ENCODE results near the gene TMSB4X.
"Not testable (repeated sequence)": the region's sequence is repeated elsewhere in the genome, so short reads cannot be mapped to it uniquely, and the experiment has no call there.

TMSB4X gene

GRCh38 chrX:12976819-12977732 is 2.2 kb downstream of the TMSB4X start:
- not testable (repeated sequence) for DNase-seq (ENCODE audit: low spot score)

GRCh38 chrX:12977761-12978204 is 2.9 kb downstream of the TMSB4X start:
- DNase-seq (ENCODE audit: low spot score): no peak

GRCh38 chrX:12978205-12979025 is 3.5 kb downstream of the TMSB4X start:
- DNase-seq (ENCODE audit: low spot score): peak; percentile 79

- no peak for DNase-seq (ENCODE audit: low spot score)
Observed at GRCh38 chrX:12979026-12979607, 4.2 kb downstream of the TMSB4X start.

GRCh38 chrX:12979616-12980015 is 4.7 kb downstream of the TMSB4X start:
- DNase-seq (ENCODE audit: low spot score): no peak

GRCh38 chrX:12980039-12980438 is 5.1 kb downstream of the TMSB4X start:
- not testable (repeated sequence) for DNase-seq (ENCODE audit: low spot score)

GRCh38 chrX:12981880-12982279 is 7.0 kb downstream of the TMSB4X start:
- DNase-seq (ENCODE audit: low spot score): no peak

- DNase-seq (ENCODE audit: low spot score): peak; percentile 74
Observed at GRCh38 chrX:12984603-12985319, 9.9 kb downstream of the TMSB4X start.

- peak; percentile 41 for DNase-seq (ENCODE audit: low spot score)
Observed at GRCh38 chrX:12985331-12985730, 10.4 kb downstream of the TMSB4X start.

GRCh38 chrX:12986164-12986779 is 11.4 kb downstream of the TMSB4X start:
- DNase-seq (ENCODE audit: low spot score): no peak

- DNase-seq (ENCODE audit: low spot score): no peak
Observed at GRCh38 chrX:12986886-12987285, 12.0 kb downstream of the TMSB4X start.

- no peak for DNase-seq (ENCODE audit: low spot score)
Observed at GRCh38 chrX:12987340-12987739, 12.4 kb downstream of the TMSB4X start.

- DNase-seq (ENCODE audit: low spot score): no peak
Observed at GRCh38 chrX:12987900-12988594, 13.1 kb downstream of the TMSB4X start.

- no peak for DNase-seq (ENCODE audit: low spot score)
Observed at GRCh38 chrX:12988797-12989196, 13.9 kb downstream of the TMSB4X start.

- DNase-seq (ENCODE audit: low spot score): no peak
Observed at GRCh38 chrX:12989461-12989860, 14.6 kb downstream of the TMSB4X start.

GRCh38 chrX:12991575-12991974 is 16.7 kb downstream of the TMSB4X start:
- DNase-seq (ENCODE audit: low spot score): no peak

GRCh38 chrX:12992544-12993118 is 17.7 kb downstream of the TMSB4X start:
- DNase-seq (ENCODE audit: low spot score): no peak

GRCh38 chrX:12993826-12994225 is 18.9 kb downstream of the TMSB4X start:
- DNase-seq (ENCODE audit: low spot score): no peak

- no peak for DNase-seq (ENCODE audit: low spot score)
Observed at GRCh38 chrX:12994321-12994720, 19.4 kb downstream of the TMSB4X start.

GRCh38 chrX:12996934-12997435 is 22.1 kb downstream of the TMSB4X start:
- DNase-seq (ENCODE audit: low spot score): no peak
